Activated T-helper 1 cell treated with anti-CD3 and anti-CD28 coated beads, Interleukin-12 subunit alpha, Interleukin-12 subunit beta, Interleukin-2, Interleukin-4 antibody, amounts not matched to agents 30 ng/mL and 10 ng/mL and 1 ng/mL, durations not matched to agents 14 hours and 24 hours and 36 hours (primary cell): ENCODE results near the gene OBSL1. TPM values are rescaled to one million over a fixed set of nuclear protein-coding genes. Genes with fewer than 3 reads are reported as not detected.

Source experiments
- DNase-seq: peaks from one replicate; pipeline ENCODE4 v3.0.0; 2021; ENCODE audit warnings: low spot score
- H3K27ac Mint-ChIP-seq: one replicate; pipeline ENCODE4 v1.8.0; 2021; ENCODE audit warnings: mild to moderate bottlenecking, mixed read lengths
- H3K27me3 Mint-ChIP-seq: one replicate; pipeline ENCODE4 v1.8.0; 2022; ENCODE audit warnings: mild to moderate bottlenecking, moderate library complexity, mixed read lengths; ENCODE audit not compliant: insufficient read depth
- H3K36me3 Mint-ChIP-seq: one replicate; pipeline ENCODE4 v1.8.0; 2021; ENCODE audit warnings: low read depth, mixed read lengths
- H3K4me1 Mint-ChIP-seq: one replicate; pipeline ENCODE4 v1.8.0; 2021; ENCODE audit warnings: low read depth, mixed read lengths
- H3K4me3 Mint-ChIP-seq: one replicate; pipeline ENCODE4 v1.8.0; 2021; ENCODE audit warnings: mild to moderate bottlenecking, moderate library complexity, mixed read lengths
- H3K9me3 Mint-ChIP-seq: one replicate; pipeline ENCODE4 v1.8.0; 2021; ENCODE audit warnings: mixed read lengths
- intact Hi-C: fragments of 100-400 bp; cut with micrococcal nuclease; formaldehyde crosslinking; loops from one replicate; pipeline ENCODE4 v1.15.1; 2024
- total RNA-seq: library from RNA; stranded (reverse); gene quantifications from 2 replicates; pipeline ENCODE4 v1.2.3, GENCODE V29; 2022

OBSL1 gene
- total RNA-seq, 1 donor from 2014 or later = 0.21 TPM

DNA sequence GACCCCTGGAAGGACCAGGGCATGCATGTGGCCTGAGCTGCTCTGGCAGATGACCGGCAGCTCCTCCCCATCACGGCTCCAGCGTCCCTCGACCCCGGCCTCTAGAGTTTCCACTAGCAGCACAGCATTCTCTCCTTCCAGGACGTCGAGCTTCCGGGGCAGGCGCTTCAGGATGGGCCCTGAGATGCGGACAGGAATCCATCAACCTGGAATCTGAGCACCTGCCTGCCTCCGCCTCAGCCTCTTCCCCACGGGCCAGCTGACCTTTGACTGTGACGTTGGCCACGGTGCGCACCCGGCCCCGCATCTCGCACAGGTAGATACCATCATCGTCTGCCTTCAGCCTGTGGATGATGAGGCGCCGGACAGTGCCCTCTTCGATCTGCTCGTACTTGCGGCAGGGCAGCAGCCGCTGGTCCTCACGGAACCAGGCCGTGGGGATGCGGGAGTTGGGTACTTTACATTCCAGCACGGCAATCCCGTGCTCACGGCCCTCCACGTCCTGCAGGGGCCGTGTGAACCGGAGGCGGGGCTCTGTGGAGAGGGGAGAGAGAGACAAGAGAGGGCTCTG lies 3.5 kb downstream of the OBSL1 start:
- intact Hi-C loops = no loop called here
- H3K27me3 Mint-ChIP-seq = peaks cover 33% of the 10 kb centered on the region
- no peaks in the 10 kb centered on the region for H3K9me3 Mint-ChIP-seq

DNA sequence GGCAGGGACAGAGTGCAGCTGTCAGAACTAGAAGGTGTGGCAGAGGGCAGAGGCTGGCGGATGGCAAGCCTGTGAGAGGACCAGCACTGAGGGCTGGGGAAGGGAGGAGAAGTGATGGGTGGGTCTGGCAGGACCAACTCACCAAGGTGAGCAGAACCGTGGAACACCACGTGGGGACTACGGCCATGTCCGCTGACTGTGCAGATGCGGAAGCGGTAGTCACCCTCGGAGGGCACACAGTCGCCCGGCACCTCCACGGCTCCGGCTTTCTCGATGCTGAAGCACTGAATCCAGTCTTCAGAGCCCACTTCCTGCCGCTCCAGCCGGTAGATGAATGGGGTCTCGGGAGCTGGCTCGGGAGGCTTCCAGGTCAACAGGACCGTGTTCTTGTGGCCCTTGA lies 4.2 kb downstream of the OBSL1 start:
- Mint-ChIP-seq H3K4me3 (no peak overlapping the region), H3K36me3 (no peaks in the 10 kb centered on the region), H3K27me3 (peaks cover 29% of the 10 kb centered on the region), H3K4me1 (no peaks in the 10 kb centered on the region), H3K27ac (no peak overlapping the region), H3K9me3 (no peaks in the 10 kb centered on the region)
- intact Hi-C loops = no loop called here
- DNase-seq = no peak

More for the DNA sequence above, 3.5 kb downstream of the OBSL1 start:
- no peaks in the 10 kb centered on the region for H3K4me1 Mint-ChIP-seq
- H3K4me3 Mint-ChIP-seq = no peak overlapping the region
- DNase-seq = no peak
- no peaks in the 10 kb centered on the region for H3K36me3 Mint-ChIP-seq
- H3K27ac Mint-ChIP-seq = no peak overlapping the region

DNA sequence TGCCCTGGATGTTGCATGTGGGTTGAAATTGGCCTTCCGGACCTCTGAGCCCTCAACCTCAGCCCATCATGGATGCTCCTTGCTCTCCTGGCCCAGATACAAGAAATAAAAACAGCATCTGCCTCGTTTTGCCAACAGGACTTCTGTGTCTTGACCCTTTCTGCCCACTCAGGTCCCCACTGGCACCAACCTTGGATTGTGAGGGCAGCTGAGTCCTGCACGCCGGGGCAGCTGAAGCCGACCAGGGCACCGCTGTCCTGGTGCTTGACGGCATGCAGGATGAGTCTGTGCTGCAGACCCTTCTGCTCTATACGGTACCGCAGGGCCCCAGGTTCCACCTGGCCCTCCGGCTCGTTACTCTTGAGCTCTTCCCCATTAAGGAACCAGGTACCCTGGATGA lies 4.7 kb downstream of the OBSL1 start:
- no peaks in the 10 kb centered on the region for H3K9me3 Mint-ChIP-seq
- no peak overlapping the region for H3K4me3 Mint-ChIP-seq
- DNase-seq = no peak
- intact Hi-C loops = no loop called here
- no peaks in the 10 kb centered on the region for H3K4me1 Mint-ChIP-seq
- H3K27me3 Mint-ChIP-seq = peaks cover 24% of the 10 kb centered on the region
- no peaks in the 10 kb centered on the region for H3K36me3 Mint-ChIP-seq
- H3K27ac Mint-ChIP-seq = no peak overlapping the region

DNA sequence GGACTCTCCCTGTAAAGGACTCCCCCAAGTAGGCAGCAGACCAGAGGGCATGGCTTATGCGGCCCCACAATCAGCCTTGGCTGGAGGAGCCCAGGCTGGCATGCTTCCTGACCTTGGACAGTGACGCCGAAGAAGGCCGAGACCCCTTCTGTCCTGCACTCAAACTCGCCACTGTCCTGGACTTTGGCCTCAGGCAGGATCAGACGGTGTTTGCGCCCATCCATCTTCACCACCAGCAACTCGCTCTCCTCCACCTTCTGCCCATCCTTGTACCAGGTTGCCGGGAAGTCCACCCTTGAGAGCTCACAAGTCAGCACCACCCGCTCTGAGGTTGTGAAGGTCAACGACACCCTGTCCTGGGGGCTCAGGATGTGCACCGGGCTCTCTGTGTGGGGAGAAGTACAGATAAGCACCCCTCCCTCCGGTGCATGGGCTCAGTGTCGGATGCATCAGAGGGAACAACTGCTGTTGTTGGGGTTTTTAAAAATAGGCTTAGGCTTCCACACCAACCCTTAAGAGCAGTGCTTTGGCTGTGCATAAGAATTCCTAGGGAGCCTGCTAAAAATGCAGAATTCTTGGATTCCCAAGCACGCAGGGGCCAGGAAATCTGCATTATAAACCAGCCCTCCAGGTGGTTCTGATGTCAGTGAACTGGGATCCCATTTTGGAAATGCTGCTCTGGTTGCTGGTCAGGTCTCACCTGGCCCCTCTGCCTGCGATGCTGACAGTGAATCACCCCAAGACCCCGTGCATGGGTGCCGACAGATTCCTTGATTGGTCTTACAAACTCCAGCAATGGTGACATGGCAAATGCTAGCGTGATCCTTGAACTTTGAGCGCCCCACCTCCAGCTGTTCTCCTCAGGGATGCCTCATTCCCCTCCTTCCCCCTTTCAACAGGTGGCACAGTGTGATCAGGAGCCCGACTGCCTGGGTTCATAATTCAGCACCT lies 5.9 kb downstream of the OBSL1 start:
- H3K27me3 Mint-ChIP-seq = peaks cover 24% of the 10 kb centered on the region
- intact Hi-C loops = no loop called here

DNA sequence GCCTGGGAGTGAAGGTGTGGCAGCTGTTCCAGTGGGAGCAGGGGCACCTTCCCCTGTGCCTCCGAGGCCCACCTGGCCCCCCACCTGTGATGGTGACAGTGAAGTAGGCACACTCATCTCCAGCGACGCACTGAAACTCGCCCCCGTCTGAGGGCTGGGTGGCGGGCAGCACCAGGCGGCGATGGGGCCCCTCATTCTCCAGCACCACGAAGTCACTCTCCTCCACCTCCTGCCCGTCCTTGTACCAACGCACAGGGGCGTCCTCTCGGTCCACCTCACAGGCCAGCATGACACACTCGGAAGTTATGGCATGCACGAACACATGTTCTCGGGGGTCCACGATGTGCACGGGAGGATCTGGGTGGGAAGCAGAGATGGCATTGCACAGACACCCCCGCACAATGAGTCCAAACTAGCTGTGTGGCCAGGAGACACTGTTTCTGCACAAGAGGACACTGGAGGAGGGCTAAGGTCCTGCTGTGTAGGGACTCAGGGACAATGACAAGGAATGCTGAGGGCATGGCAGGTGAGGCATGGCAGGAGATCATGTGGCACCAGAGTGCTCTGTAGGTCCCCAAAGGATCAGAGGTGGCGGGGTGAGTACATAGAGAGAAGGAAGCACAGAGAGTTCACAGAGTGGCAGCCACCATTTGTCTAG lies 7.9 kb downstream of the OBSL1 start:
- intact Hi-C loops = no loop called here
- Mint-ChIP-seq H3K4me1 (no peaks in the 10 kb centered on the region), H3K27me3 (peaks cover 9% of the 10 kb centered on the region), H3K4me3 (no peak overlapping the region), H3K9me3 (no peaks in the 10 kb centered on the region), H3K27ac (no peak overlapping the region), H3K36me3 (no peaks in the 10 kb centered on the region)
- DNase-seq = no peak

More for the DNA sequence above, 5.9 kb downstream of the OBSL1 start:
- H3K4me1 Mint-ChIP-seq = no peaks in the 10 kb centered on the region
- H3K27ac Mint-ChIP-seq = no peak overlapping the region
- no peak overlapping the region for H3K4me3 Mint-ChIP-seq
- H3K36me3 Mint-ChIP-seq = no peaks in the 10 kb centered on the region
- no peak for DNase-seq
- no peaks in the 10 kb centered on the region for H3K9me3 Mint-ChIP-seq

DNA sequence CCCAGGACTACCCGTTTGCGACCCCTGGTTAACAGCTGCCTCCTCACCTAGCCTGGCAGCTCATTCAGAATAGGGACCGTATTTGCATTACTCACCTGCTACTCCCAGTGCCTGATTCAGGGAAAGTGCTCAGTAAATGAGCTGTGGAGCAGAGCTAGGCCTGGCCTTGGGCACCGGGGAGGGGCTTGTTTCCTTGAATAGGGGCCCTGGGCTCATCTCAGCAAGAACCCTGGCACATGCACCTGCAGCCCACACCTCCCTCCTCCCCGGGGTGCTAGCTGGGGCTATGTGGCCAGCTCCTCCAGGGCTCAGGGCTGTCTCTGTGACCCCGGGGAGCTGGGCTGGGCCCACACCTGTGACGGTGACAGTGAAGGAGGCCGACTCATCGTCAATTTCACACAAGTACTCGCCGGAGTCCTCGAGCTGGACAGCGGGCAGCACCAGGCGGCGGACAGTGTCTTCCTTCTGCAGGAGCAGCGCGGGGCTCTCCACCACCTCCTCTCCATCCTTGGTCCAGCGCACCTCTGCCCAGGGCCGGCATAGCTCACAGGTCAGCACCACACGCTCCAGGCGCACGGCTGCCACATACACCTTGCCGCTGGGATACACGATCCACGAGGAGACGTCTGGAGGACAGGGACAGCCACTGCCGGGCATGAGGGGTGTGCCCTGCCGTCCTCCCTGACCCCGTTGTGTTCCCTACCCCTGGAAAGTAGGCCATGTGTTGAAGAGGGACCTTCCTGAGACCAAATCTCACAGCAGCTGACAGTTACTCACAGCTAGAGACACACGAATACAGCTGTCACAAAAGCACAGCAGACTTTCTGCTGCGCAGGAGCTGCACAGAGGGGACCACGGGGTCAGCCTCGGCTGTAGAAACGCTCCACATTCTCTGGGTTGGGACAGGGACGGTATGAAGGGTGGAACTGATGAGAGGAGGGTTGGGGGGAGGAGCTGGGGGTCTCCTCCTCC lies 9.0 kb downstream of the OBSL1 start:
- H3K9me3 Mint-ChIP-seq = no peaks in the 10 kb centered on the region
- H3K27me3 Mint-ChIP-seq = peaks cover 4% of the 10 kb centered on the region
- H3K4me1 Mint-ChIP-seq = no peaks in the 10 kb centered on the region
- H3K36me3 Mint-ChIP-seq = no peaks in the 10 kb centered on the region
- intact Hi-C loops = no loop called here
- no peak for DNase-seq
- H3K4me3 Mint-ChIP-seq = no peak overlapping the region
- H3K27ac Mint-ChIP-seq = no peak overlapping the region

DNA sequence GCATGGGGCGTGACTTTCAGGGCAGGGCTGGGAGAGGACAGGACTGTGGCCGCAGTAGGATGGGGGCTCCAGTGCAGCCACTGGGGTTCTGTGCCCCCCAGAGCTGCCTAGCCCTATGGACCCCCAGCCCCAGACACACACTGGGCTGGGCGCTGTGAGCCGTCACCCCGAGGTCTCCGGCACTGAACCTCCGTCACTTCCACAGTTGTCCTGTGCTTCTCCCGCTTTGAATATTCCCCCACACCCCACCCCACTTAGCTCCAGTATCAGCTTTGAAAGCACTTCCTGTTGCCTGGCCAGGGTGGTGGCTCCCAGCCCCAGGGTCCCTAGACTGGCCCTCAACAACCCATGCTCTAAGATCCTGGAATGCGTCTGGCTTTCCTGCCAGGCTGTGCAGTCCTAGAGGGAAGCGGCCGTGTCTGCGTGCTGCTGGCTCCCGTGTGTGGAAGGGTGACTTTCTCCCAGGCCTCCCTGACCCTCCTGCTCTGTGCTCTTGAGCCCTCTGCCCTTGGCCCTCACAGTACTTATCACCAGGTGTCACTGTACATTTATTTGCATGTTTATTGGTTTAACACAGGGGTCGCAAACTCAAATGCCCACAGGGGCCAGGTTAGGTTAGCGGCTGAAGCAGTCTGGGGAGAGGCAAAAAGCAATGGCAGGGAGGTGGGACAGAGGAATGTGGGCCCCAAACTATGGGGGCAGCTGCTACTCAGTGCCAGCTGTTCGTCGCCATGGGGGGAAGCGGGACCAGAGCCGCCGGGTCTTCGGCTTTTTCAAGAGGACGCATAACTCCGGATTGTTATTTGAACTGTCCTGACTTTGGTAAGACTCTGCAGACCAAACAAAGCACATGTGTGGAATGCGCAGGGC lies 9.9 kb downstream of the OBSL1 start:
- no peaks in the 10 kb centered on the region for H3K9me3 Mint-ChIP-seq
- H3K4me1 Mint-ChIP-seq = no peaks in the 10 kb centered on the region
- H3K27me3 Mint-ChIP-seq = peaks cover 4% of the 10 kb centered on the region
- no peak overlapping the region for H3K4me3 Mint-ChIP-seq
- H3K36me3 Mint-ChIP-seq = no peaks in the 10 kb centered on the region
- intact Hi-C loops = no loop called here
- no peak overlapping the region for H3K27ac Mint-ChIP-seq
- no peak for DNase-seq

DNA sequence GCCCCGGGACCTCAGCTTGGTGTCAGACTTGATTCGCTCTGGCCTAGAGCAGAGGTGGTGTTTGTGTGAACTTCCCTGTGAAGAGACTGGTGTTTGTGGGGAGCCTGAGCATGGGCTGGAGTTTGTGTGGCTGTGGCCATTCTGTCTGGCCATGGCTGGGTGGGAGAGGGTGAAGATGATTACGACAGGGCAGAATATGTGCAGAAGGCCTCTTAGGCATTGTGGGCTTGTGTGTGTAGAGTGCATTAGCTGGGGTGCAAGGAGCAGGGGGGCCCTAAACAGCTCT lies 10.5 kb downstream of the OBSL1 start:
- peaks cover 2% of the 10 kb centered on the region for H3K27me3 Mint-ChIP-seq
- intact Hi-C loops = loop anchor here (1.0 kb wide), 1 partner anchor 20 kb away; no protein-coding TSS in a partner anchor
- H3K9me3 Mint-ChIP-seq = no peaks in the 10 kb centered on the region
- no peak overlapping the region for H3K27ac Mint-ChIP-seq
- no peak for DNase-seq
- H3K36me3 Mint-ChIP-seq = no peaks in the 10 kb centered on the region
- no peaks in the 10 kb centered on the region for H3K4me1 Mint-ChIP-seq
- H3K4me3 Mint-ChIP-seq = no peak overlapping the region

DNA sequence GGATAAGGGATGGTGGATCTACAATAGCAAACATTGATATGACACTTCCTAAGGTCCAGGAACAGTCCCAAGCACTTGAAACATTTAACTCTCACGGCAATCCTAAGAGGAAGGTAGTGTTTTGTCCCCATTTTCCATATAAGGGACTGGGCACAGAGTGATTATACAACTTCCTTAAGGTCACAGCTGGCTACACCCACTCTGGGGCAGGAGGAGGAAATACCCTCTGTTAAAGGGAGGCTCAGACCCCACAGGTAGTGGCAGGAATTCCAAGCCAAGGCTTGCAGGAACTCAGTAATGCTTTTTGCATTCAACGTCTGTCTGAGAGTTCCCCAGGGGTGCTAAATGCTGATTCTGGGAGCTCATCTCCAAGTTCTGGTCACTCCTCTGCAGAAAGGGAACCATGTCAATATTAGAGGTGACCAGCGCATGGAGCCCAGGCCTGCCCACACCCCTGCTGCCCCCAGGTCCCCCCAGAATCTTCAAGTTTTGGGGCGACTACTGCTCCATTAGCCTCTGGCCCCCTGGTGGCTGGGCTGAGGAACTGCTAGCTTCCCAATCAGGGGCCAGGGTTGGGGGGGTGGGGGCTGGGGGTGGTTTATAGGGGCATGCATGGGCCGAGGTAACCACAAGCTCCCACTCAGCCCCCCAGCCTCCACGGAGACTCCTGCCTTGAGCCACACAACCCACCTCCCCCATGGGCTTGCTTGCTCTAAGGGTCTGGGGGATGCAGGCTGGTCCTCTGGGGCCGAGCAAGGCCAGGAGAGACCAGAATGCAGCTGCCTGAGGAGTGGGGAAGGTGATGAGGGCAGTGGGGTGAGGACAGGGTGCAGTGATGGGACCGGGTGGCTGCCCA lies 11.1 kb downstream of the OBSL1 start:
- DNase-seq = no peak
- no peaks in the 10 kb centered on the region for H3K9me3 Mint-ChIP-seq
- H3K27ac Mint-ChIP-seq = no peak overlapping the region
- no peaks in the 10 kb centered on the region for H3K36me3 Mint-ChIP-seq
- H3K4me3 Mint-ChIP-seq = no peak overlapping the region
- peaks cover 1% of the 10 kb centered on the region for H3K27me3 Mint-ChIP-seq
- H3K4me1 Mint-ChIP-seq = no peaks in the 10 kb centered on the region
- intact Hi-C loops = loop anchor here (1.0 kb wide), 1 partner anchor 19 kb away; no protein-coding TSS in a partner anchor

DNA sequence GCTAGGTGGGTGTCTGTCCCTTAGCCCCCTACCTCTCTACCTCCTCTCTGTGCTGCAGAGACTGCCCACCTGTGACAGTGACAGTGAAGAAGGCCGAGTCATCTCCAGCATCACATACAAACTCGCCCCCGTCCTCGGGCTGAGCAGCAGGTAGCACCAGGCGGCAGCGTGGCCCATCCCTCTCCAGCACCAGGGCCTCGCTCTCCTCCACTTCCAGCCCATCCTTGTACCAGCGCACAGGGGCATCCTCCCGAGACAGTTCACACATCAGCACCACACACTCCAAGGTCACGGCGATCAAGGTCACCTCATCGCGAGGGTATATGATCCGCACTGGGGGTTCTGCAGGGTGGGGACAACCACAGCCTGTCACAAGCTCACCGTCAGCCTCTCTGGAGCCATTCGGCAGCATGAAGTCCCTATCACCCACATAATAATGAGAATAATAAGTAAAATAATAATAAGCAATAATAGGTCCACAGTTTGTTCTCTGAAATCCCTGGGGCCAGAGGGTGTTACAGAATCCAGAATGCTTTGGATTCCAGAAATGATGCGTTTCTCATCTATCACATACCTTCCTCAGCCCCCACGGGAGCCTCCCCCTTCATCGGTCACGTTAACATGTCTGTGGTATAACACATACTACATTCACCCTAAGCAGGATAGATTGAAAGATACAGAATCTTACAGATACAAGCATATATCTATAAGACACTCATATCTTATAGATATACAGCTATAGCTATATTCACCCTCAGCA lies 12.0 kb downstream of the OBSL1 start:
- Mint-ChIP-seq H3K27me3 (no peaks in the 10 kb centered on the region), H3K27ac (no peak overlapping the region), H3K9me3 (no peaks in the 10 kb centered on the region), H3K4me1 (no peaks in the 10 kb centered on the region), H3K36me3 (no peaks in the 10 kb centered on the region), H3K4me3 (no peak overlapping the region)
- intact Hi-C loops = no loop called here
- DNase-seq = no peak
